SK-N-SH treated with all-trans-retinoic acid at 6 μM for 48 hours (cell line): ENCODE data around the gene KDM5C.

Experiments
- ARNTL ChIP-seq: fragments of 450-650 bp; formaldehyde crosslinking; IDR thresholded peaks from 2 replicates; pipeline ENCODE4 v1.5.0; 2020; ENCODE audit warnings: low read depth, mild to moderate bottlenecking, moderate library complexity, borderline replicate concordance
- CREB5 ChIP-seq: fragments of 250-450 bp; sonication (Bioruptor Pico); IDR thresholded peaks from 2 replicates; pipeline ENCODE4 v1.5.1; 2020; ENCODE audit warnings: low read depth, mild to moderate bottlenecking, moderate library complexity
- GLIS3 ChIP-seq: fragments of 250-450 bp; sonication (Bioruptor Pico); IDR thresholded peaks from 2 replicates; pipeline ENCODE4 v1.5.0; 2020; ENCODE audit warnings: mild to moderate bottlenecking, moderate library complexity
- ISL1 ChIP-seq: fragments of 250-450 bp; sonication (Bioruptor Pico); IDR thresholded peaks from 2 replicates; pipeline ENCODE4 v2.1.2; 2022; ENCODE audit warnings: mild to moderate bottlenecking, moderate library complexity
- PATZ1 ChIP-seq: fragments of 250-450 bp; sonication (Bioruptor Pico); IDR thresholded peaks from 2 replicates; pipeline ENCODE4 v1.8.0; 2020; ENCODE audit warnings: mild to moderate bottlenecking, moderate library complexity, borderline replicate concordance
- RARB ChIP-seq: fragments of 250-450 bp; sonication (Bioruptor Pico); IDR thresholded peaks from 2 replicates; pipeline ENCODE4 v1.8.0; 2021; ENCODE audit warnings: mild to moderate bottlenecking, moderate library complexity
- TCF4 ChIP-seq: fragments of 250-450 bp; sonication (Bioruptor Pico); IDR thresholded peaks from 2 replicates; pipeline ENCODE4 v1.8.0; 2021; ENCODE audit warnings: mild to moderate bottlenecking, moderate library complexity, borderline replicate concordance
- ZC3H10 ChIP-seq: fragments of 250-450 bp; sonication (Bioruptor Pico); IDR thresholded peaks from 2 replicates; pipeline ENCODE4 v1.5.1; 2021; ENCODE audit warnings: mild to moderate bottlenecking, moderate library complexity
- ZFP3 ChIP-seq: fragments of 250-450 bp; sonication (Bioruptor Pico); IDR thresholded peaks from 2 replicates; pipeline ENCODE4 v1.5.0; 2020; ENCODE audit warnings: mild to moderate bottlenecking, moderate library complexity
- ZFP30 ChIP-seq: fragments of 450-650 bp; formaldehyde crosslinking; IDR thresholded peaks from 2 replicates; pipeline ENCODE4 v1.5.0; 2022; ENCODE audit warnings: mild to moderate bottlenecking, moderate library complexity
- ZNF565 ChIP-seq: fragments of 450-650 bp; formaldehyde crosslinking; conservative IDR thresholded peaks from 2 replicates; pipeline ENCODE4 v1.5.0; 2020; ENCODE audit warnings: low read depth, mild to moderate bottlenecking, moderate library complexity

GRCh38 chrX:53253293-53254020 lies 28.4 kb upstream of the KDM5C start:
- TF ChIP-seq ISL1 (CRISPR knock-in tag), result no peak
- no peak for TF ChIP-seq GLIS3
- no peak for TF ChIP-seq CREB5 (CRISPR knock-in tag)
- no peak for TF ChIP-seq ZNF565 (CRISPR knock-in tag)
- TF ChIP-seq ARNTL, result no peak
- TF ChIP-seq ZFP30 (CRISPR knock-in tag), result no peak
- TF ChIP-seq ZFP3 (CRISPR knock-in tag), result no peak
- no peak for TF ChIP-seq RARB
- no peak for TF ChIP-seq ZC3H10
- no peak for TF ChIP-seq PATZ1
- TF ChIP-seq TCF4 (CRISPR knock-in tag), result no peak
